ENCODE measurements around the gene CAMSAP2.

The CAMSAP2 gene

DNA sequence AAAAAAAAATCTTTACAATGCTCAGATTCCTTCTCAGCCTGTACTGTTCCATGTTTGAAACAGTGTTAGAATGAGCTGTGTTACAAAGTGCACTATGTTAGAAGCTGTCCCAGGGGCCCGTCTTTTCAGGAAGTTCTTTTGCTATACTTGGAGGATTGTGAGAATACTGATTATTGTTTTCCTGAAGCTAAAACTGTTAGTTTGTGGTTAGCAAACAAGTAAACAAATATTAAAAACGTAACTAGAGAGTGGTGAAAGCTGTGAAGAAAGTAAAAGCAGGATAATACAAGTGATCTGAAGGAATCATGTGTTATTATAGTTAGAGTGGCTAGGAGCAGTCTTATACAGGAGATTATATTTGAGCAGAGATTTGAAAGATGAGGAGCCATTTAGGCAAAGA lies 35.6 kb downstream of the CAMSAP2 start:
- Histone ChIP-seq H3K36me3 (ENCODE audit: insufficient read depth) (no peaks in the 10 kb centered on the region; the same call in 1 of the 2 replicates), H3K9ac (no peak overlapping the region)

DNA sequence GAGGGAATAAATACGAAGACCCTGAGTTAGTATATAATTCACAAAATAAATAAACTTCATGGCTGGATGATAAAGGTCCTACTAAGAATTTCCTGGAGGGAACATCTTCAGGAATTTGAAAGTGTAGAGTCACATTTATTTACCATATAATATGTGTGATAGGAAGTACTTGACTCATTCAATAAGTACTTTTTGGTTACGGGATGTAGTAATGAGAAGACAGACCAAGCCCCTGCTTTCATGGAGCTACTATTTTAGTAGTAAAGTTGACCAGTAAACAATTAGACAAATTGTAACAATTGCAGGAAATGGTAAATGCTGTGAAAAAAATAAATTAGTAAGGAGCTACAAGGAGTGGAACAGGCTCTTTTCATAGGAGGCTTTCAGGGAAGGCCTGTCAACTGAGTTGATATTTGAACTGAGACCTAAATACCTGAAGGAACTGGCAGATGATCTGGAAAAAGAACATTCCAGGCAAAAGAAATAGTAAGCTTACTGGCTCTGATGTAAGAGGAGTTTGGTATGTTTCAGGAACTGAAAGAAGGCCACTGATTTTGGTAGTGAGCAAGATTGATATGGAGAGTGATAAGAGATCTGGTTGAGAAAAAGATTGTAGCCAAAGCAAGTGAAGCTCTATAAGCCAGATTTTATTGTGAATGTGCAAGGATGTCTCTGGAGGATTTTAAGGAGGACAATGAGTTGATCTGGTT lies 36.2 kb downstream of the CAMSAP2 start:
- TF ChIP-seq CTCF (conservative IDR thresholded peaks at IDR 0.05; ENCODE audit: low read depth, low read length), result no peak
- Histone ChIP-seq H2AFZ (ENCODE audit: low read depth) (no peak overlapping the region), H3K9ac (no peak overlapping the region), H4K20me1 (ENCODE audit: insufficient read depth) (no peaks in the 10 kb centered on the region), H3K4me3 (IDR thresholded peaks at IDR 0.05; ENCODE audit: insufficient read depth, low read depth, low read length) (no peak overlapping the region), H3K27me3 (ENCODE audit: insufficient read depth, low read depth) (no peaks in the 10 kb centered on the region), H3K79me2 (ENCODE audit: insufficient read depth, low read depth) (peaks cover 2% of the 10 kb centered on the region; the same call in 1 of the 2 replicates), H3K36me3 (ENCODE audit: insufficient read depth) (no peaks in the 10 kb centered on the region), H3K4me1 (ENCODE audit: low read depth, poor library complexity, severe bottlenecking) (peaks cover 23% of the 10 kb centered on the region), H3K27ac (no peak overlapping the region; the same call in 1 of the 2 replicates), H3K4me2 (no peak overlapping the region)

More for the DNA sequence above, 35.6 kb downstream of the CAMSAP2 start:
- H3K4me3 ChIP-seq (IDR thresholded peaks at IDR 0.05; ENCODE audit: insufficient read depth, low read depth, low read length), result no peak overlapping the region
- H3K27me3 ChIP-seq (ENCODE audit: insufficient read depth, low read depth), result no peaks in the 10 kb centered on the region
- peaks cover 18% of the 10 kb centered on the region for H3K4me1 ChIP-seq (ENCODE audit: low read depth, poor library complexity, severe bottlenecking)
- no peaks in the 10 kb centered on the region for H4K20me1 ChIP-seq (ENCODE audit: insufficient read depth)
- no peaks in the 10 kb centered on the region; the same call in 1 of the 2 replicates for H3K79me2 ChIP-seq (ENCODE audit: insufficient read depth, low read depth)
- no peak for TF ChIP-seq CTCF (conservative IDR thresholded peaks at IDR 0.05; ENCODE audit: low read depth, low read length)
- no peak overlapping the region for H3K4me2 ChIP-seq
- H2AFZ ChIP-seq (ENCODE audit: low read depth), result no peak overlapping the region
- H3K27ac ChIP-seq, result no peak overlapping the region

GRCh38 chr1:200775850-200776249 lies 37.2 kb downstream of the CAMSAP2 start:
- H3K27ac ChIP-seq, result no peak overlapping the region
- H3K79me2 ChIP-seq (ENCODE audit: insufficient read depth, low read depth), result peaks cover 5% of the 10 kb centered on the region; the same call in 1 of the 2 replicates
- no peak for TF ChIP-seq CTCF (conservative IDR thresholded peaks at IDR 0.05; ENCODE audit: low read depth, low read length)

GRCh38 chr1:200776949-200777348 lies 38.3 kb downstream of the CAMSAP2 start:
- Histone ChIP-seq H3K4me3 (IDR thresholded peaks at IDR 0.05; ENCODE audit: insufficient read depth, low read depth, low read length) (no peak overlapping the region), H3K27me3 (ENCODE audit: insufficient read depth, low read depth) (no peaks in the 10 kb centered on the region), H3K36me3 (ENCODE audit: insufficient read depth) (no peaks in the 10 kb centered on the region), H3K9ac (no peak overlapping the region), H4K20me1 (ENCODE audit: insufficient read depth) (no peaks in the 10 kb centered on the region), H3K79me2 (ENCODE audit: insufficient read depth, low read depth) (peaks cover 16% of the 10 kb centered on the region; the same call in 1 of the 2 replicates), H2AFZ (ENCODE audit: low read depth) (no peak overlapping the region), H3K27ac (no peak overlapping the region), H3K4me2 (no peak overlapping the region), H3K4me1 (ENCODE audit: low read depth, poor library complexity, severe bottlenecking) (peaks cover 41% of the 10 kb centered on the region)
- no peak for TF ChIP-seq CTCF (conservative IDR thresholded peaks at IDR 0.05; ENCODE audit: low read depth, low read length)

More at GRCh38 chr1:200775850-200776249, 37.2 kb downstream of the CAMSAP2 start:
- no peak overlapping the region for H3K4me2 ChIP-seq
- no peak overlapping the region for H3K4me3 ChIP-seq (IDR thresholded peaks at IDR 0.05; ENCODE audit: insufficient read depth, low read depth, low read length)
- no peak overlapping the region for H2AFZ ChIP-seq (ENCODE audit: low read depth)
- no peaks in the 10 kb centered on the region for H4K20me1 ChIP-seq (ENCODE audit: insufficient read depth)
- H3K4me1 ChIP-seq (ENCODE audit: low read depth, poor library complexity, severe bottlenecking), result peaks cover 31% of the 10 kb centered on the region
- H3K27me3 ChIP-seq (ENCODE audit: insufficient read depth, low read depth), result no peaks in the 10 kb centered on the region
- H3K9ac ChIP-seq, result no peak overlapping the region
- no peaks in the 10 kb centered on the region for H3K36me3 ChIP-seq (ENCODE audit: insufficient read depth)
